K562 (cell line): ENCODE measurements around the gene MAP3K20. TPM values are rescaled to one million over a fixed set of nuclear protein-coding genes. Genes with fewer than 3 reads are reported as not detected.

ENCODE experiments used
- ARID3A ChIP-seq: IDR thresholded peaks from 2 replicates; pipeline ENCODE4 v1.6.1; 2012; ENCODE audit warnings: low read depth, low read length, improper control_type of control experiment, borderline replicate concordance
- CHD1 ChIP-seq: fragments of 200-600 bp; sonication (generic); IDR thresholded peaks from one replicate; pipeline ENCODE4 v1.6.1; 2012; ENCODE audit warnings: mild to moderate bottlenecking, moderate library complexity, low read length, inconsistent platforms
- EWSR1 ChIP-seq: fragments of 450-650 bp; IDR thresholded peaks from 2 replicates; pipeline ENCODE4 v1.6.1; 2018; ENCODE audit warnings: borderline replicate concordance, mild to moderate bottlenecking, low read depth, moderate library complexity; ENCODE audit not compliant: partially characterized antibody
- ILF3 ChIP-seq: fragments of 450-650 bp; IDR thresholded peaks from 2 replicates; pipeline ENCODE4 v1.6.1; 2018; ENCODE audit warnings: antibody characterized with exemption, mild to moderate bottlenecking, moderate library complexity, borderline replicate concordance
- RNF2 ChIP-seq: sonication (generic); IDR thresholded peaks from 2 replicates; pipeline ENCODE4 v1.6.1; 2016
- SIRT6 ChIP-seq: IDR thresholded peaks from one replicate; pipeline ENCODE4 v1.6.1; 2012; ENCODE audit warnings: low read depth, mild to moderate bottlenecking, control low read depth, inconsistent platforms, low read length, moderate library complexity
- ZNF445 ChIP-seq: fragments of 250-450 bp; sonication (Bioruptor Pico); IDR thresholded peaks from 2 replicates; pipeline ENCODE4 v1.4.0; 2020; ENCODE audit warnings: low read depth, mild to moderate bottlenecking, moderate library complexity
- polyA plus RNA-seq, 8 experiments: library from polyadenylated mRNA; depleted of rRNA in 4 of 8; stranded (reverse) in 5 of 8; unstranded in 3 of 8; fragments of >200 nt; fragmentation: Nextera tagmentation in 2 of 8; fragmentation: Illumina TruSeq in 1 of 8; extraction: Ambion mirVana in 2 of 8; extraction: Trizol in 1 of 8; gene quantifications; 2 replicates each; pipeline versions ENCODE4 v1.2.1 to v1.2.3, GENCODE V29; 2011 to 2014; ENCODE audit warnings: inconsistent platforms in 1 of 8, missing spikeins in 1 of 8
- total RNA-seq, 7 experiments: library from RNA; depleted of rRNA in 6 of 7; stranded (reverse); fragments of >200 nt in 6 of 7; fragmentation: Illumina TruSeq in 2 of 7; extraction: Trizol in 2 of 7; gene quantifications; 2 replicates each; pipeline versions ENCODE4 v1.2.1 to v1.2.3, GENCODE V29; 2011 to 2021; ENCODE audit warnings: low replicate concordance in 1 of 7
- TF ChIP-seq, protein P1 (sequence below): fragments of 250-450 bp; sonication (Bioruptor Pico); IDR thresholded peaks from 2 replicates; pipeline ENCODE4 v1.8.0; 2022; ENCODE audit warnings: moderate library complexity, mild to moderate bottlenecking, inconsistent platforms

Gene MAP3K20
- total and polyA plus RNA-seq, 9 of the 15 experiments (the other 6 are each of a cell fraction or from before 2014, with no cell fraction given), result 9.8 to 34.2 (median 27.3) TPM

GRCh38 chr2:173062801-173063200 is 12.8 kb upstream of the MAP3K20 start (continued):
- TF ChIP-seq ARID3A, result no peak
- TF ChIP-seq ILF3, result no peak
- TF ChIP-seq CHD1, result no peak
- TF ChIP-seq EWSR1, result no peak
- TF ChIP-seq SIRT6, result no peak
- TF ChIP-seq RNF2, result no peak
- TF ChIP-seq, protein P1, sequence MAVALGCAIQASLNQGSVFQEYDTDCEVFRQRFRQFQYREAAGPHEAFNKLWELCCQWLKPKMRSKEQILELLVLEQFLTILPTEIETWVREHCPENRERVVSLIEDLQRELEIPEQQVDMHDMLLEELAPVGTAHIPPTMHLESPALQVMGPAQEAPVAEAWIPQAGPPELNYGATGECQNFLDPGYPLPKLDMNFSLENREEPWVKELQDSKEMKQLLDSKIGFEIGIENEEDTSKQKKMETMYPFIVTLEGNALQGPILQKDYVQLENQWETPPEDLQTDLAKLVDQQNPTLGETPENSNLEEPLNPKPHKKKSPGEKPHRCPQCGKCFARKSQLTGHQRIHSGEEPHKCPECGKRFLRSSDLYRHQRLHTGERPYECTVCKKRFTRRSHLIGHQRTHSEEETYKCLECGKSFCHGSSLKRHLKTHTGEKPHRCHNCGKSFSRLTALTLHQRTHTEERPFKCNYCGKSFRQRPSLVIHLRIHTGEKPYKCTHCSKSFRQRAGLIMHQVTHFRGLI (CRISPR knock-in tag), result no peak
- TF ChIP-seq ZNF445 (CRISPR knock-in tag), result no peak
